ENCODE results near the gene MYLK.
"Not testable (repeated sequence)": the region's sequence is repeated elsewhere in the genome, so short reads cannot be mapped to it uniquely, and the experiment has no call there.

Gene MYLK

GRCh38 chr3:123713211-123713610, 170.9 kb downstream of the MYLK start:
- DNase-seq (ENCODE audit: low read depth) = no peak
- H3K4me3 ChIP-seq (ENCODE audit: low read length) = no peak overlapping the region
- no peak for TF ChIP-seq CTCF (conservative IDR thresholded peaks at IDR 0.05; ENCODE audit: low read length)

GRCh38 chr3:123712077-123712860, 171.9 kb downstream of the MYLK start:
- no peak overlapping the region for H3K4me3 ChIP-seq (ENCODE audit: low read length)
- DNase-seq (ENCODE audit: low read depth) = peak; percentile 11
- no peak for TF ChIP-seq CTCF (conservative IDR thresholded peaks at IDR 0.05; ENCODE audit: low read length)

- no peak for TF ChIP-seq CTCF (conservative IDR thresholded peaks at IDR 0.05; ENCODE audit: low read length)
- no peak for DNase-seq (ENCODE audit: low read depth)
- H3K4me3 ChIP-seq (ENCODE audit: low read length) = no peak overlapping the region
Observed at GRCh38 chr3:123711356-123711755, 172.8 kb downstream of the MYLK start.

GRCh38 chr3:123708531-123708930, 175.6 kb downstream of the MYLK start:
- no peak for DNase-seq (ENCODE audit: low read depth)
- H3K4me3 ChIP-seq (ENCODE audit: low read length) = no peak overlapping the region
- no peak for TF ChIP-seq CTCF (conservative IDR thresholded peaks at IDR 0.05; ENCODE audit: low read length)

- DNase-seq (ENCODE audit: low read depth); H3K4me3 ChIP-seq (ENCODE audit: low read length): not testable (repeated sequence)
Observed at GRCh38 chr3:123707641-123708040, 176.5 kb downstream of the MYLK start.

- no peak for TF ChIP-seq CTCF (conservative IDR thresholded peaks at IDR 0.05; ENCODE audit: low read length)
- DNase-seq (ENCODE audit: low read depth) = no peak
Observed at GRCh38 chr3:123706871-123707270, 177.3 kb downstream of the MYLK start.

GRCh38 chr3:123705488-123706285, 178.4 kb downstream of the MYLK start:
- no peak overlapping the region for H3K4me3 ChIP-seq (ENCODE audit: low read length)
- no peak for TF ChIP-seq CTCF (conservative IDR thresholded peaks at IDR 0.05; ENCODE audit: low read length)
- DNase-seq (ENCODE audit: low read depth) = no peak

More at GRCh38 chr3:123706871-123707270, 177.3 kb downstream of the MYLK start:
- no peak overlapping the region for H3K4me3 ChIP-seq (ENCODE audit: low read length)

- not testable (repeated sequence) for H3K4me3 ChIP-seq (ENCODE audit: low read length); DNase-seq (ENCODE audit: low read depth)
Observed at GRCh38 chr3:123703663-123704062, 180.5 kb downstream of the MYLK start.

Measured in AG10803 (cell line).